ENCODE results near the gene FAF1.

- no peak for TF ChIP-seq CTCF (IDR thresholded peaks at IDR 0.05 in 2 of 3, conservative IDR thresholded peaks at IDR 0.05 in 1 of 3; ENCODE audit: borderline replicate concordance in 1 of 3, insufficient read depth in 1 of 3, low read depth in 2 of 3, low read length in 2 of 3)
- TF ChIP-seq, protein P1, sequence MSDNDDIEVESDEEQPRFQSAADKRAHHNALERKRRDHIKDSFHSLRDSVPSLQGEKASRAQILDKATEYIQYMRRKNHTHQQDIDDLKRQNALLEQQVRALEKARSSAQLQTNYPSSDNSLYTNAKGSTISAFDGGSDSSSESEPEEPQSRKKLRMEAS (IDR thresholded peaks at IDR 0.05): no peak
- TF ChIP-seq CBX3 (IDR thresholded peaks at IDR 0.05; ENCODE audit: low read depth): no peak
- TF ChIP-seq EZH2phosphoT487 (IDR thresholded peaks at IDR 0.05; ENCODE audit: borderline replicate concordance): no peak
- TF ChIP-seq SRF (IDR thresholded peaks at IDR 0.05; ENCODE audit: low read depth): no peak
- no peak for TF ChIP-seq CEBPB (IDR thresholded peaks at IDR 0.05; ENCODE audit: low read depth)
- TF ChIP-seq, protein P2, sequence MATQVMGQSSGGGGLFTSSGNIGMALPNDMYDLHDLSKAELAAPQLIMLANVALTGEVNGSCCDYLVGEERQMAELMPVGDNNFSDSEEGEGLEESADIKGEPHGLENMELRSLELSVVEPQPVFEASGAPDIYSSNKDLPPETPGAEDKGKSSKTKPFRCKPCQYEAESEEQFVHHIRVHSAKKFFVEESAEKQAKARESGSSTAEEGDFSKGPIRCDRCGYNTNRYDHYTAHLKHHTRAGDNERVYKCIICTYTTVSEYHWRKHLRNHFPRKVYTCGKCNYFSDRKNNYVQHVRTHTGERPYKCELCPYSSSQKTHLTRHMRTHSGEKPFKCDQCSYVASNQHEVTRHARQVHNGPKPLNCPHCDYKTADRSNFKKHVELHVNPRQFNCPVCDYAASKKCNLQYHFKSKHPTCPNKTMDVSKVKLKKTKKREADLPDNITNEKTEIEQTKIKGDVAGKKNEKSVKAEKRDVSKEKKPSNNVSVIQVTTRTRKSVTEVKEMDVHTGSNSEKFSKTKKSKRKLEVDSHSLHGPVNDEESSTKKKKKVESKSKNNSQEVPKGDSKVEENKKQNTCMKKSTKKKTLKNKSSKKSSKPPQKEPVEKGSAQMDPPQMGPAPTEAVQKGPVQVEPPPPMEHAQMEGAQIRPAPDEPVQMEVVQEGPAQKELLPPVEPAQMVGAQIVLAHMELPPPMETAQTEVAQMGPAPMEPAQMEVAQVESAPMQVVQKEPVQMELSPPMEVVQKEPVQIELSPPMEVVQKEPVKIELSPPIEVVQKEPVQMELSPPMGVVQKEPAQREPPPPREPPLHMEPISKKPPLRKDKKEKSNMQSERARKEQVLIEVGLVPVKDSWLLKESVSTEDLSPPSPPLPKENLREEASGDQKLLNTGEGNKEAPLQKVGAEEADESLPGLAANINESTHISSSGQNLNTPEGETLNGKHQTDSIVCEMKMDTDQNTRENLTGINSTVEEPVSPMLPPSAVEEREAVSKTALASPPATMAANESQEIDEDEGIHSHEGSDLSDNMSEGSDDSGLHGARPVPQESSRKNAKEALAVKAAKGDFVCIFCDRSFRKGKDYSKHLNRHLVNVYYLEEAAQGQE (IDR thresholded peaks at IDR 0.05; ENCODE audit: low read depth): no peak
- TF ChIP-seq SIN3A (IDR thresholded peaks at IDR 0.05; ENCODE audit: low read depth): no peak
- TF ChIP-seq JUND (IDR thresholded peaks at IDR 0.05): no peak
- TF ChIP-seq POLR2AphosphoS5 (IDR thresholded peaks at IDR 0.05; ENCODE audit: low read depth, low read length): no peak
These were observed 535.1 kb downstream of the FAF1 start for GRCh38 chr1:50424884-50425375.
